CD4-positive, alpha-beta memory T cell (primary cell): Measurements from ENCODE around the gene NFE2L3. TPM values are rescaled to one million over a fixed set of nuclear protein-coding genes. Genes with fewer than 3 reads are reported as not detected.
"Not testable (repeated sequence)": the region's sequence is repeated elsewhere in the genome, so short reads cannot be mapped to it uniquely, and the experiment has no call there.

Source experiments
- CTCF ChIA-PET: fragments of 350-600 bp; sonication (Branson Sonifier 250); formaldehyde crosslinking; loops from one replicate; lab custom pipeline; 2021; ENCODE audit warnings: inconsistent platforms; ENCODE audit not compliant: partially characterized antibody; lab: Charles Lee
- POLR2A ChIA-PET: fragments of 350-600 bp; sonication (Branson Sonifier 250); formaldehyde crosslinking; loops from one replicate; lab custom pipeline; 2021; ENCODE audit not compliant: partially characterized antibody; lab: Charles Lee
- DNase-seq, 5 donors: peaks; one replicate each; pipeline versions ENCODE4 v3.0.0 to v3.0.0-alpha.2; 2020 to 2022; ENCODE audit warnings: mixed read lengths in 1 of 5
- H3K27ac ChIP-seq: one replicate; pipeline ENCODE4 v1.7.0; 2013; ENCODE audit warnings: low read depth, low read length
- H3K27me3 ChIP-seq: 2 replicates; pipeline ENCODE4 v1.7.0; 2013; ENCODE audit warnings: mild to moderate bottlenecking, low read length, moderate library complexity; ENCODE audit not compliant: insufficient read depth
- H3K36me3 ChIP-seq: 2 replicates; pipeline ENCODE4 v1.7.0; 2013; ENCODE audit warnings: mild to moderate bottlenecking, low read length, moderate library complexity; ENCODE audit not compliant: insufficient read depth
- H3K4me1 ChIP-seq: 2 replicates; pipeline ENCODE4 v1.7.0; 2013; ENCODE audit warnings: mild to moderate bottlenecking, low read length, moderate library complexity; ENCODE audit not compliant: insufficient read depth
- H3K4me3 ChIP-seq, 2 donors: one replicate each; pipeline ENCODE4 v1.7.0; 2013; ENCODE audit warnings: low read length in 2 of 2, mild to moderate bottlenecking in 1 of 2
- H3K9me3 ChIP-seq, 2 donors: one replicate each; pipeline ENCODE4 v1.7.0; 2013; ENCODE audit warnings: low read length in 2 of 2, control low read depth in 1 of 2; ENCODE audit not compliant: control insufficient read depth in 1 of 2
- H3K27ac Mint-ChIP-seq, 7 donors: one replicate each; pipeline ENCODE4 v1.8.0; 2020 to 2021; ENCODE audit warnings: mixed read lengths in 7 of 7, mild to moderate bottlenecking in 6 of 7, inconsistent platforms in 3 of 7, moderate library complexity in 3 of 7
- H3K27me3 Mint-ChIP-seq, 2 donors: one replicate each; pipeline ENCODE4 v1.8.0; 2020 to 2021; ENCODE audit warnings: mixed read lengths in 2 of 2
- H3K36me3 Mint-ChIP-seq, 2 donors: one replicate each; pipeline ENCODE4 v1.8.0; 2020 to 2021; ENCODE audit warnings: mixed read lengths in 2 of 2, inconsistent platforms in 1 of 2, mild to moderate bottlenecking in 1 of 2
- H3K4me1 Mint-ChIP-seq, 4 donors: one replicate each; pipeline ENCODE4 v1.8.0; 2020 to 2021; ENCODE audit warnings: mixed read lengths in 4 of 4, mild to moderate bottlenecking in 1 of 4
- H3K4me3 Mint-ChIP-seq, 8 donors: one replicate each; pipeline ENCODE4 v1.8.0; 2020 to 2021; ENCODE audit warnings: mixed read lengths in 8 of 8, mild to moderate bottlenecking in 7 of 8, moderate library complexity in 6 of 8, inconsistent platforms in 3 of 8
- H3K9me3 Mint-ChIP-seq, 8 donors: one replicate each; pipeline ENCODE4 v1.8.0; 2020 to 2021; ENCODE audit warnings: mixed read lengths in 8 of 8, mild to moderate bottlenecking in 5 of 8, inconsistent platforms in 3 of 8, moderate library complexity in 1 of 8
- intact Hi-C: fragments of 100-400 bp; cut with micrococcal nuclease; formaldehyde crosslinking; loops from one replicate; pipeline ENCODE4 v1.15.1; 2023
- polyA plus RNA-seq, 2 donors: library from polyadenylated mRNA; unstranded; fragments of 300-500 nt; fragmentation: Illumina TruSeq; gene quantifications; one replicate each; pipeline ENCODE4 v1.2.3, GENCODE V29; 2021
- total RNA-seq, 2 experiments: library from RNA; stranded (reverse); gene quantifications; one replicate each; pipeline ENCODE4 v1.2.3, GENCODE V29; 2021

NFE2L3 gene
- total and polyA plus RNA-seq, 4 experiments from 2014 or later = 7.5 to 9.6 (median 7.9) TPM

GRCh38 chr7:26147030-26147429, 5.0 kb upstream of the NFE2L3 start:
- H3K4me3 ChIP-seq = no peak overlapping the region
- peaks cover 11% of the 10 kb centered on the region for H3K4me1 ChIP-seq
- CTCF ChIA-PET = no interaction called here
- Mint-ChIP-seq H3K4me1 (peaks cover 9 to 16% (median 14%) of the 10 kb centered on the region in 4 donors), H3K9me3 (peaks cover 0 to 1% (median 0%) of the 10 kb centered on the region in 8 donors), H3K4me3 (no peak overlapping the region), H3K27me3 (peaks cover 2% of the 10 kb centered on the region in 2 donors), H3K27ac (no peak overlapping the region), H3K36me3 (peaks cover 0 to 4% of the 10 kb centered on the region in 2 donors)
- H3K27me3 ChIP-seq = no peaks in the 10 kb centered on the region
- DNase-seq = no peak
- no peaks in the 10 kb centered on the region for H3K9me3 ChIP-seq
- POLR2A ChIA-PET = no interaction called here
- intact Hi-C loops = no loop called here
- no peaks in the 10 kb centered on the region for H3K36me3 ChIP-seq
- no peak overlapping the region for H3K27ac ChIP-seq

- H3K9me3 ChIP-seq, DNase-seq, H3K36me3 Mint-ChIP-seq, H3K27me3 Mint-ChIP-seq, H3K9me3 Mint-ChIP-seq, intact Hi-C loops, H3K4me3 Mint-ChIP-seq, H3K27ac ChIP-seq, H3K4me3 ChIP-seq, POLR2A ChIA-PET, H3K36me3 ChIP-seq, H3K27me3 ChIP-seq, CTCF ChIA-PET: not testable (repeated sequence)
- H3K27ac Mint-ChIP-seq = peak overlapping the region in 1 of 7 donors; percentile 51
- peaks cover 9 to 16% (median 14%) of the 10 kb centered on the region in 4 donors for H3K4me1 Mint-ChIP-seq
- peaks cover 11% of the 10 kb centered on the region for H3K4me1 ChIP-seq
Observed at GRCh38 chr7:26147646-26148306, 4.2 kb upstream of the NFE2L3 start.

- H3K36me3 ChIP-seq, H3K27ac Mint-ChIP-seq, H3K4me3 ChIP-seq, POLR2A ChIA-PET, H3K27ac ChIP-seq, intact Hi-C loops, H3K4me3 Mint-ChIP-seq, H3K9me3 ChIP-seq, H3K9me3 Mint-ChIP-seq, H3K27me3 ChIP-seq, H3K36me3 Mint-ChIP-seq, CTCF ChIA-PET, DNase-seq, H3K27me3 Mint-ChIP-seq: not testable (repeated sequence)
- peaks cover 12 to 20% (median 17%) of the 10 kb centered on the region in 4 donors for H3K4me1 Mint-ChIP-seq
- H3K4me1 ChIP-seq = peaks cover 15% of the 10 kb centered on the region
Observed at GRCh38 chr7:26148307-26148700, 3.7 kb upstream of the NFE2L3 start.

- H3K4me3 Mint-ChIP-seq = no peak overlapping the region
- intact Hi-C loops = no loop called here
- H3K27ac Mint-ChIP-seq = no peak overlapping the region
- no peaks in the 10 kb centered on the region for H3K27me3 Mint-ChIP-seq
- ChIA-PET CTCF (interaction anchor here (4.0 kb wide), 1 partner anchor 59 kb away, joined by 19 read pairs; no protein-coding TSS in a partner anchor), POLR2A (interaction anchor here (4.4 kb wide), 1 partner anchor 48 kb away, joined by 223 read pairs; the partner anchor contains the start of genes CBX3 and HNRNPA2B1)
- H3K9me3 Mint-ChIP-seq = peaks cover 0 to 1% (median 0%) of the 10 kb centered on the region in 8 donors
- Histone ChIP-seq H3K27ac (no peak overlapping the region), H3K9me3 (no peaks in the 10 kb centered on the region), H3K4me1 (peaks cover 27% of the 10 kb centered on the region), H3K36me3 (no peaks in the 10 kb centered on the region), H3K4me3 (no peak overlapping the region), H3K27me3 (no peaks in the 10 kb centered on the region)
- peaks cover 22 to 32% (median 28%) of the 10 kb centered on the region in 4 donors for H3K4me1 Mint-ChIP-seq
- H3K36me3 Mint-ChIP-seq = peaks cover 0 to 14% of the 10 kb centered on the region in 2 donors
- no peak for DNase-seq
Observed at GRCh38 chr7:26149391-26149977, 2.5 kb upstream of the NFE2L3 start.

- H3K27me3 ChIP-seq = no peaks in the 10 kb centered on the region
- H3K36me3 ChIP-seq = no peaks in the 10 kb centered on the region
- H3K4me3 ChIP-seq = no peak overlapping the region
- POLR2A ChIA-PET = interaction anchor here (1.6 to 4.4 kb wide), 10 partner anchors 16 to 140 kb away, joined by 6 to 223 read pairs (median 16); partner anchors contain the start of genes CBX3, HNRNPA2B1 and SNX10
- DNase-seq = peak in 3 of 5 donors; percentile 5 to 53 (median 8)
- intact Hi-C loops = loop anchor here (5.0 kb wide), 1 partner anchor 59 kb away; no protein-coding TSS in a partner anchor
- no peaks in the 10 kb centered on the region for H3K9me3 ChIP-seq
- H3K9me3 Mint-ChIP-seq = peaks cover 0 to 1% (median 0%) of the 10 kb centered on the region in 8 donors
- CTCF ChIA-PET = interaction anchor here (0.9 to 4.0 kb wide), 12 partner anchors 10 to 214 kb away, joined by 3 to 32 read pairs (median 8); no protein-coding TSS in a partner anchor
- peaks cover 0 to 14% of the 10 kb centered on the region in 2 donors for H3K36me3 Mint-ChIP-seq
- H3K4me1 ChIP-seq = peaks cover 42% of the 10 kb centered on the region
- peak overlapping the region; percentile 85 to 94 (median 93) for H3K4me3 Mint-ChIP-seq
- H3K27ac Mint-ChIP-seq = peak overlapping the region; percentile 91 to 97 (median 94)
- H3K27me3 Mint-ChIP-seq = no peaks in the 10 kb centered on the region
- H3K4me1 Mint-ChIP-seq = peaks cover 36 to 48% (median 42%) of the 10 kb centered on the region in 4 donors
- peak overlapping the region; percentile 79 for H3K27ac ChIP-seq
Observed at GRCh38 chr7:26151096-26151495, 902 bp upstream of the NFE2L3 start.

GRCh38 chr7:26151650-26151952, 397 bp upstream of the NFE2L3 start:
- ChIA-PET POLR2A (interaction anchor here (1.1 to 4.4 kb wide), 13 partner anchors 15 to 259 kb away, joined by 5 to 223 read pairs (median 11); partner anchors contain the start of genes CBX3, HNRNPA2B1 and SNX10), CTCF (interaction anchor here (0.9 to 4.0 kb wide), 17 partner anchors 9 to 259 kb away, joined by 3 to 32 read pairs (median 4); no protein-coding TSS in a partner anchor)
- peak overlapping the region; percentile 79 for H3K27ac ChIP-seq
- peak overlapping the region; percentile 91 to 97 (median 94) for H3K27ac Mint-ChIP-seq
- intact Hi-C loops = loop anchor here (5.0 kb wide), 1 partner anchor 59 kb away; no protein-coding TSS in a partner anchor
- H3K27me3 ChIP-seq = no peaks in the 10 kb centered on the region
- no peaks in the 10 kb centered on the region for H3K27me3 Mint-ChIP-seq
- no peaks in the 10 kb centered on the region for H3K9me3 ChIP-seq
- H3K4me3 ChIP-seq = peak overlapping the region in 1 of 2 donors; percentile 89
- DNase-seq = no peak
- H3K4me3 Mint-ChIP-seq = peak overlapping the region; percentile 85 to 94 (median 93)
- H3K9me3 Mint-ChIP-seq = peaks cover 0 to 1% (median 0%) of the 10 kb centered on the region in 8 donors
- H3K36me3 Mint-ChIP-seq = peaks cover 0 to 14% of the 10 kb centered on the region in 2 donors
- H3K36me3 ChIP-seq = no peaks in the 10 kb centered on the region
- peaks cover 41 to 53% (median 47%) of the 10 kb centered on the region in 4 donors for H3K4me1 Mint-ChIP-seq
- H3K4me1 ChIP-seq = peaks cover 47% of the 10 kb centered on the region
